PC-3 (cell line): ENCODE results near the gene PDE2A. TPM values are rescaled to one million over a fixed set of nuclear protein-coding genes. Genes with fewer than 3 reads are reported as not detected.

ENCODE experiments used
- ATAC-seq: fragments of 200-7000 bp; cut with Tn5 transposase; 2 replicates; pipeline ENCODE4 v1.9.1; 2020; ENCODE audit warnings: mild to moderate bottlenecking, moderate library complexity
- BruUV-seq: library from RNA; stranded (reverse); fragments of 400-500 nt; replicated peaks from 2 replicates; lab custom pipeline; 2021; lab: Mats Ljungman, UMichigan
- CTCF ChIA-PET: fragments of 300-600 bp; sonication (Branson Sonifier 250); formaldehyde crosslinking; loops from one replicate; lab custom pipeline; 2022; ENCODE audit warnings: antibody characterized with exemption; lab: Charles Lee
- POLR2A ChIA-PET: fragments of 300-600 bp; sonication (Branson Sonifier 250); formaldehyde crosslinking; loops from one replicate; lab custom pipeline; 2022; ENCODE audit warnings: antibody characterized with exemption; ENCODE audit not compliant: unreplicated experiment; lab: Charles Lee
- DNase-seq: peaks from one replicate; pipeline ENCODE4 v3.0.0-alpha.2; 2015
- H2AFZ ChIP-seq: fragments of 300-600 bp; sonication (generic); 2 replicates; pipeline ENCODE4 v1.6.0; 2016; ENCODE audit warnings: antibody characterized with exemption, low read length
- H3F3A ChIP-seq: fragments of 300-600 bp; sonication (generic); one replicate; pipeline ENCODE4 v1.6.0; 2017; ENCODE audit warnings: antibody characterized with exemption, low read length, control low read depth, mild to moderate bottlenecking; ENCODE audit not compliant: unreplicated experiment
- H3K27ac ChIP-seq: fragments of 300-600 bp; sonication (generic); 2 replicates; pipeline ENCODE4 v1.5.1; 2016; ENCODE audit warnings: mild to moderate bottlenecking, low read length
- H3K27me3 ChIP-seq: fragments of 300-600 bp; sonication (generic); 2 replicates; pipeline ENCODE4 v1.6.1; 2016; ENCODE audit warnings: low read length, mixed read lengths
- H3K36me3 ChIP-seq: fragments of 300-600 bp; sonication (generic); 2 replicates; pipeline ENCODE4 v1.6.1; 2016; ENCODE audit warnings: low read depth, mixed run types, low read length, mixed read lengths
- H3K4me1 ChIP-seq: fragments of 300-600 bp; sonication (generic); 2 replicates; pipeline ENCODE4 v1.5.1; 2016; ENCODE audit warnings: low read length; ENCODE audit not compliant: insufficient read depth
- H3K4me2 ChIP-seq: fragments of 300-600 bp; sonication (generic); 2 replicates; pipeline ENCODE4 v1.6.0; 2016; ENCODE audit warnings: low read length
- H3K4me3 ChIP-seq: fragments of 300-600 bp; sonication (generic); 2 replicates; pipeline ENCODE4 v1.5.1; 2016; ENCODE audit warnings: mild to moderate bottlenecking, low read length, mixed read lengths
- H3K79me2 ChIP-seq: fragments of 300-600 bp; sonication (generic); 2 replicates; pipeline ENCODE4 v1.6.1; 2017; ENCODE audit warnings: low read length, mixed read lengths
- H3K9ac ChIP-seq: fragments of 300-600 bp; sonication (generic); 2 replicates; pipeline ENCODE4 v1.6.0; 2016; ENCODE audit warnings: mild to moderate bottlenecking, low read length
- H3K9me2 ChIP-seq: fragments of 300-600 bp; sonication (generic); replicated peaks from 2 replicates; pipeline ENCODE4 v1.6.1; 2016; ENCODE audit warnings: mixed run types, low read length, mixed read lengths
- H3K9me3 ChIP-seq: fragments of 300-600 bp; sonication (generic); 2 replicates; pipeline ENCODE4 v1.6.1; 2016; ENCODE audit warnings: low read length, mixed read lengths
- H4K20me1 ChIP-seq: fragments of 300-600 bp; sonication (generic); 2 replicates; pipeline ENCODE4 v1.6.1; 2016; ENCODE audit warnings: low read length, mixed read lengths
- CTCF ChIP-seq: fragments of 300-600 bp; sonication (generic); conservative IDR thresholded peaks from 2 replicates; pipeline ENCODE4 v1.5.1; 2017; ENCODE audit warnings: antibody characterized with exemption, low read depth, mild to moderate bottlenecking, low read length
- EZH2 ChIP-seq: fragments of 300-600 bp; sonication (generic); IDR thresholded peaks from one replicate; pipeline ENCODE4 v1.6.1; 2017; ENCODE audit warnings: antibody characterized with exemption, mild to moderate bottlenecking, low read length; ENCODE audit not compliant: unreplicated experiment
- EZH2phosphoT487 ChIP-seq: fragments of 300-600 bp; sonication (generic); IDR thresholded peaks from 2 replicates; pipeline ENCODE4 v1.6.1; 2018; ENCODE audit warnings: mild to moderate bottlenecking, antibody characterized with exemption, low read length, borderline replicate concordance
- intact Hi-C: fragments of 100-400 bp; cut with micrococcal nuclease; formaldehyde crosslinking; loops from 2 replicates; pipeline ENCODE4 v1.9.0; 2023
- total RNA-seq: library from RNA; depleted of rRNA; stranded (reverse); fragments of >200 nt; gene quantifications from 2 replicates; pipeline ENCODE4 v1.2.3, GENCODE V29; 2014

Gene PDE2A
- total RNA-seq, 1 experiment from 2014 or later = 2.6 TPM

- no peak overlapping the region for H3K27ac ChIP-seq
- ChIA-PET CTCF (no interaction called here), POLR2A (no interaction called here)
- no peaks in the 10 kb centered on the region for H4K20me1 ChIP-seq
- BruUV-seq = no TSS peak
- ATAC-seq = no peak
- intact Hi-C loops = no loop called here
- H2AFZ ChIP-seq = no peak overlapping the region
- no peak overlapping the region for H3K4me3 ChIP-seq
- H3K9ac ChIP-seq = no peak overlapping the region
- H3K79me2 ChIP-seq = no peaks in the 10 kb centered on the region
- H3K4me1 ChIP-seq = no peaks in the 10 kb centered on the region
- H3K9me3 ChIP-seq = no peaks in the 10 kb centered on the region
- peaks cover 39% of the 10 kb centered on the region for H3K27me3 ChIP-seq
- H3K9me2 ChIP-seq = no peaks in the 10 kb centered on the region
- no peak overlapping the region for H3K4me2 ChIP-seq
- TF ChIP-seq EZH2 (no peak), EZH2phosphoT487 (no peak), CTCF (no peak)
- no peaks in the 10 kb centered on the region for H3F3A ChIP-seq
- no peak for DNase-seq
- no peaks in the 10 kb centered on the region for H3K36me3 ChIP-seq
These were observed 121.8 kb downstream of the PDE2A start for GRCh38 chr11:72552399-72552910.

GRCh38 chr11:72551571-72551970 lies 122.7 kb downstream of the PDE2A start:
- Histone ChIP-seq H3K27ac (no peak overlapping the region), H3K27me3 (peaks cover 39% of the 10 kb centered on the region), H2AFZ (no peak overlapping the region), H3K9me3 (no peaks in the 10 kb centered on the region), H3K79me2 (no peaks in the 10 kb centered on the region), H3K4me2 (no peak overlapping the region), H3K4me1 (no peaks in the 10 kb centered on the region), H3K4me3 (no peak overlapping the region), H3K9me2 (no peaks in the 10 kb centered on the region), H3K36me3 (no peaks in the 10 kb centered on the region), H4K20me1 (no peaks in the 10 kb centered on the region), H3K9ac (no peak overlapping the region), H3F3A (no peaks in the 10 kb centered on the region)
- CTCF ChIA-PET = no interaction called here
- no peak for DNase-seq
- BruUV-seq = no TSS peak
- POLR2A ChIA-PET = no interaction called here
- TF ChIP-seq EZH2 = no peak
- no peak for TF ChIP-seq CTCF
- ATAC-seq = no peak
- intact Hi-C loops = no loop called here

- no TSS peak for BruUV-seq
- H3F3A ChIP-seq = no peaks in the 10 kb centered on the region
- H3K9me3 ChIP-seq = no peaks in the 10 kb centered on the region
- TF ChIP-seq EZH2 (no peak), CTCF (no peak), EZH2phosphoT487 (no peak)
- ChIA-PET CTCF (no interaction called here), POLR2A (no interaction called here)
- intact Hi-C loops = no loop called here
- DNase-seq (no peak), ATAC-seq (no peak)
- no peaks in the 10 kb centered on the region for H3K4me1 ChIP-seq
- H3K79me2 ChIP-seq = no peaks in the 10 kb centered on the region
- H3K4me2 ChIP-seq = no peak overlapping the region
- no peaks in the 10 kb centered on the region for H4K20me1 ChIP-seq
- no peaks in the 10 kb centered on the region for H3K9me2 ChIP-seq
- H3K36me3 ChIP-seq = no peaks in the 10 kb centered on the region
- no peak overlapping the region for H3K27ac ChIP-seq
- no peak overlapping the region for H3K9ac ChIP-seq
- no peak overlapping the region for H3K4me3 ChIP-seq
- H3K27me3 ChIP-seq = peaks cover 43% of the 10 kb centered on the region
- H2AFZ ChIP-seq = no peak overlapping the region
These were observed 125.8 kb downstream of the PDE2A start for GRCh38 chr11:72548463-72548862.
